Measurements from ENCODE around the gene HMGB2.

- TF ChIP-seq POLR2AphosphoS5 (IDR thresholded peaks at IDR 0.05) = no peak
- no peak for TF ChIP-seq EP300 (IDR thresholded peaks at IDR 0.05; ENCODE audit: low read depth)
These were observed 5.8 kb downstream of the HMGB2 start for GRCh38 chr4:173328236-173328901.

All from transverse colon (tissue), 3 donors.